IMR-90 (cell line): ENCODE data around the gene HCLS1. TPM values are rescaled to one million over a fixed set of nuclear protein-coding genes. Genes with fewer than 3 reads are reported as not detected.

ENCODE experiments used
- ATAC-seq: fragments of 200-7000 bp; cut with Tn5 transposase; 2 replicates; pipeline ENCODE4 v1.9.1; 2020; ENCODE audit warnings: low read depth, mild to moderate bottlenecking, moderate library complexity
- BruUV-seq: library from RNA; stranded (reverse); fragments of 400-500 nt; replicated peaks from 2 replicates; lab custom pipeline; 2021; lab: Mats Ljungman, UMichigan
- CTCF ChIA-PET: fragments of 300-600 bp; formaldehyde crosslinking; extraction: SDS; loops from one replicate; lab custom pipeline; 2021; ENCODE audit warnings: antibody characterized with exemption; lab: Yijun Ruan, JAX
- POLR2A ChIA-PET: fragments of 300-600 bp; sonication (Branson Sonifier 250); formaldehyde crosslinking; loops from one replicate; lab custom pipeline; 2022; ENCODE audit warnings: antibody characterized with exemption; ENCODE audit not compliant: unreplicated experiment; lab: Charles Lee
- DNase-seq: peaks from one replicate; pipeline ENCODE4 v3.0.0; 2013
- H2AFZ ChIP-seq: replicated peaks from 2 replicates; pipeline ENCODE3; 2013; ENCODE audit warnings: low read length, mild to moderate bottlenecking; ENCODE audit not compliant: poor library complexity
- H2AK5ac ChIP-seq: 2 replicates; pipeline ENCODE4 v1.6.1; 2013; ENCODE audit warnings: low read depth, low read length, inconsistent platforms
- H2AK9ac ChIP-seq: replicated peaks from 2 replicates; pipeline ENCODE3; 2013; ENCODE audit warnings: mild to moderate bottlenecking, low read depth, low read length, moderate library complexity; ENCODE audit not compliant: poor library complexity
- H2BK120ac ChIP-seq: 2 replicates; pipeline ENCODE4 v1.6.1; 2013; ENCODE audit warnings: low read depth, low read length, inconsistent platforms
- H2BK15ac ChIP-seq: 3 replicates; pipeline ENCODE4 v1.6.1; 2013; ENCODE audit warnings: low read depth, low read length, inconsistent platforms
- H2BK20ac ChIP-seq: 2 replicates; pipeline ENCODE4 v1.6.1; 2013; ENCODE audit warnings: low read depth, mild to moderate bottlenecking, inconsistent platforms, low read length, moderate library complexity
- H2BK5ac ChIP-seq: 2 replicates; pipeline ENCODE4 v1.6.1; 2013; ENCODE audit warnings: mild to moderate bottlenecking, low read depth, low read length, inconsistent platforms; ENCODE audit not compliant: poor library complexity, severe bottlenecking
- H3K14ac ChIP-seq: replicated peaks from 2 replicates; pipeline ENCODE4 v1.6.1; 2013; ENCODE audit warnings: low read depth, low read length, inconsistent platforms
- H3K18ac ChIP-seq: 2 replicates; pipeline ENCODE4 v1.6.1; 2013; ENCODE audit warnings: low read depth, low read length, control low read depth
- H3K23ac ChIP-seq: 2 replicates; pipeline ENCODE4 v1.6.1; 2013; ENCODE audit warnings: low read depth, low read length, inconsistent platforms
- H3K27ac ChIP-seq: 2 replicates; pipeline ENCODE4 v1.5.1; 2013; ENCODE audit warnings: mild to moderate bottlenecking, control low read depth, low read length; ENCODE audit not compliant: insufficient read depth
- H3K27me3 ChIP-seq: 2 replicates; pipeline ENCODE4 v1.6.1; 2013; ENCODE audit warnings: low read length; ENCODE audit not compliant: control insufficient read depth, insufficient read depth
- H3K36me3 ChIP-seq: 2 replicates; pipeline ENCODE4 v1.6.1; 2013; ENCODE audit warnings: low read length, mixed read lengths; ENCODE audit not compliant: control insufficient read depth, insufficient read depth
- H3K4ac ChIP-seq: 2 replicates; pipeline ENCODE4 v1.6.1; 2013; ENCODE audit warnings: low read depth, low read length, inconsistent platforms
- H3K4me1 ChIP-seq: 2 replicates; pipeline ENCODE4 v1.6.1; 2013; ENCODE audit warnings: low read length, mixed read lengths; ENCODE audit not compliant: control insufficient read depth, insufficient read depth
- H3K4me2 ChIP-seq: 2 replicates; pipeline ENCODE4 v1.6.1; 2013; ENCODE audit warnings: low read depth, mild to moderate bottlenecking, control low read depth, low read length, moderate library complexity
- H3K4me3 ChIP-seq: 2 replicates; pipeline ENCODE4 v1.5.1; 2013; ENCODE audit warnings: low read depth, mild to moderate bottlenecking, control low read depth, low read length, moderate library complexity; ENCODE audit not compliant: insufficient read depth
- H3K56ac ChIP-seq: 2 replicates; pipeline ENCODE4 v1.6.1; 2013; ENCODE audit warnings: low read length, inconsistent platforms; ENCODE audit not compliant: insufficient read depth; ENCODE audit errors: extremely low read depth
- H3K79me1 ChIP-seq, 2 experiments: 2 replicates each; pipeline ENCODE4 v1.6.1; 2013; ENCODE audit warnings: low read length in 2 of 2, inconsistent platforms in 1 of 2, low read depth in 1 of 2
- H3K9ac ChIP-seq: 2 replicates; pipeline ENCODE4 v1.6.1; 2013; ENCODE audit warnings: low read depth, low read length, control low read depth
- H3K9me1 ChIP-seq: 2 replicates; pipeline ENCODE4 v1.6.1; 2013; ENCODE audit warnings: low read length, inconsistent platforms; ENCODE audit not compliant: insufficient read depth
- H3K9me3 ChIP-seq: 2 replicates; pipeline ENCODE4 v1.6.1; 2013; ENCODE audit warnings: low read length; ENCODE audit not compliant: control insufficient read depth, insufficient read depth
- H4K20me1 ChIP-seq: 2 replicates; pipeline ENCODE4 v1.6.1; 2013; ENCODE audit warnings: low read length, inconsistent platforms; ENCODE audit not compliant: insufficient read depth
- H4K5ac ChIP-seq: 2 replicates; pipeline ENCODE4 v1.6.1; 2013; ENCODE audit warnings: mild to moderate bottlenecking, low read depth, low read length, control low read depth
- H4K8ac ChIP-seq, 2 experiments: 2 replicates each; pipeline ENCODE4 v1.6.1; 2013; ENCODE audit warnings: low read depth in 2 of 2, low read length in 2 of 2, control low read depth in 1 of 2, inconsistent platforms in 1 of 2
- H4K91ac ChIP-seq: 2 replicates; pipeline ENCODE4 v1.6.1; 2013; ENCODE audit warnings: low read depth, low read length, inconsistent platforms; ENCODE audit not compliant: insufficient read depth
- MAZ ChIP-seq: IDR thresholded peaks from 2 replicates; pipeline ENCODE4 v1.6.1; 2012; ENCODE audit warnings: low read depth, mild to moderate bottlenecking, low read length, improper control_type of control experiment, moderate library complexity, borderline replicate concordance
- RFX5 ChIP-seq: IDR thresholded peaks from 2 replicates; pipeline ENCODE4 v1.8.0; 2012; ENCODE audit warnings: low read depth, mild to moderate bottlenecking, low read length, moderate library complexity
- SMC3 ChIP-seq: fragments of 150-350 bp; IDR thresholded peaks from 2 replicates; pipeline ENCODE4 v1.6.1; 2016; ENCODE audit warnings: low read depth, mild to moderate bottlenecking, antibody characterized with exemption, low read length, moderate library complexity
- WGBS, 2 experiments: methylation state at CpG; one replicate each; pipeline versions ENCODE4 v1.1.5 to v1.1.7; 2013; ENCODE audit warnings: missing lambda C conversion rate in 2 of 2; ENCODE audit not compliant: insufficient read length in 1 of 2; ENCODE audit errors: extremely low coverage in 2 of 2; 5-methylcytosine and 5-hydroxymethylcytosine counted together
- dilution Hi-C: fragments of 300-500 bp; cut with HindIII; formaldehyde crosslinking; loops from one replicate; pipeline ENCODE4 v1.14.3; 2018; ENCODE audit warnings: low sequenced_read_pairs; ENCODE audit not compliant: unreplicated experiment
- in situ Hi-C: fragments of 300-500 bp; cut with MboI; formaldehyde crosslinking; loops from 3 replicates; pipeline ENCODE4 v1.14.3; 2019; ENCODE audit warnings: low sequenced_read_pairs, inconsistent platforms, mixed read lengths
- intact Hi-C: fragments of 100-400 bp; cut with micrococcal nuclease; formaldehyde crosslinking; loops from 2 replicates; pipeline ENCODE4 v1.10.0; 2022
- polyA plus RNA-seq, 3 experiments: library from polyadenylated mRNA; depleted of rRNA; stranded (reverse); fragments of >200 nt; gene quantifications; 2 replicates each; pipeline ENCODE4 v1.2.3, GENCODE V29; 2012; ENCODE audit warnings: low replicate concordance in 1 of 3
- total RNA-seq: library from RNA; depleted of rRNA; stranded (reverse); fragments of >200 nt; gene quantifications from 2 replicates; pipeline ENCODE4 v1.2.3, GENCODE V29; 2012

Gene HCLS1
- total and polyA plus RNA-seq, 2 of the 4 experiments (the other 2 are of a cell fraction), result 0.54 to 0.67 TPM

DNA sequence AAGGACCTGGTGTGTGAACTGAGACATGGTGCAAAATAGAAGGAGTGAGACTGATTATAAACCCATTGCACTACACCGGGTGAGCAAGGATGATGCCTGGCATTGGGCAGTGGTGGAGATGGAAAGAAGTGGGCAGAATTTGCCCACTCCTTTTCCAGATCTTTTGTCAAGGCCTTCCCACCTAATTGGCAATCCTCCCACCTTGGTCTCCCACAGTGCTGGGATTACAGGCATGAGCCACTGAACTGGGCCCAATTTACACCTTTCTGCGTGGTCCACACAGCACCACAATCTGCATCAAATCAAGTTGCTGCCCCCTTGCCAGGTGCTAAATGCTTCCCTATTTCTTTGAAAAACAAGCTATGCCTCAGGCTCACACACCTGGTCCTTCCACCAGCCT lies 62.1 kb downstream of the HCLS1 start:
- CTCF ChIA-PET, result no interaction called here
- no peak for TF ChIP-seq SMC3
- no peak for TF ChIP-seq MAZ
- no peak for TF ChIP-seq RFX5

More for the DNA sequence above, 62.1 kb downstream of the HCLS1 start:
- no peak overlapping the region for H3K56ac ChIP-seq
- no peak overlapping the region for H3K4me3 ChIP-seq
- no peaks in the 10 kb centered on the region for H4K20me1 ChIP-seq
- no peak overlapping the region for H4K91ac ChIP-seq
- no peaks in the 10 kb centered on the region; the same call in 1 of the 2 replicates for H3K27me3 ChIP-seq
- no TSS peak for BruUV-seq
- H2AFZ ChIP-seq, result peak overlapping the region; percentile 41
- H3K9ac ChIP-seq, result no peak overlapping the region
- H2BK20ac ChIP-seq, result no peak overlapping the region
- H2AK9ac ChIP-seq, result no peak overlapping the region
- H2BK5ac ChIP-seq, result no peak overlapping the region
- dilution Hi-C loops, result no loop called here
- DNase-seq (no peak), ATAC-seq (no peak)
- H3K4me1 ChIP-seq, result no peaks in the 10 kb centered on the region
- H3K9me3 ChIP-seq, result no peaks in the 10 kb centered on the region
- H3K4ac ChIP-seq, result no peak overlapping the region
- no peak overlapping the region for H2BK120ac ChIP-seq
- POLR2A ChIA-PET, result no interaction called here
- H4K5ac ChIP-seq, result no peak overlapping the region
- H3K27ac ChIP-seq, result no peak overlapping the region
- intact Hi-C loops, result no loop called here
- in situ Hi-C loops, result no loop called here
- H3K79me1 ChIP-seq, result no peaks in the 10 kb centered on the region
- no peak overlapping the region for H4K8ac ChIP-seq
- no peak overlapping the region for H3K18ac ChIP-seq
- no peak overlapping the region for H3K14ac ChIP-seq
- H3K9me1 ChIP-seq, result no peaks in the 10 kb centered on the region
- H2BK15ac ChIP-seq, result no peak overlapping the region
- no peaks in the 10 kb centered on the region for H3K36me3 ChIP-seq
- H3K23ac ChIP-seq, result no peak overlapping the region
- no peak overlapping the region for H3K4me2 ChIP-seq
- no CpG with 5 or more reads among the region's 2 CpGs for WGBS, 2 experiments
- H2AK5ac ChIP-seq, result no peak overlapping the region
